HepG2 (cell line): ENCODE results near the gene BOLA3. TPM values are rescaled to one million over a fixed set of nuclear protein-coding genes. Genes with fewer than 3 reads are reported as not detected.

ENCODE experiments used
- ATAC-seq: fragments of 200-7000 bp; cut with Tn5 transposase; 3 replicates; pipeline ENCODE4 v1.9.1; 2020; ENCODE audit warnings: mild to moderate bottlenecking, moderate library complexity
- Bru-seq: library from RNA; stranded (reverse); fragments of 400-500 nt; gene quantifications from one replicate; lab custom pipeline; 2021; lab: Mats Ljungman, UMichigan
- BruChase-seq, 2 experiments: library from RNA; stranded (reverse); fragments of 400-500 nt; gene quantifications; one replicate each; lab custom pipeline; 2021; lab: Mats Ljungman, UMichigan
- BruUV-seq: library from RNA; stranded (reverse); fragments of 400-500 nt; replicated peaks from 2 replicates; lab custom pipeline; 2021; lab: Mats Ljungman, UMichigan
- CTCF ChIA-PET: fragments of 300-600 bp; formaldehyde crosslinking; extraction: SDS; loops from one replicate; lab custom pipeline; 2021; ENCODE audit warnings: low total read pairs, inconsistent platforms, low intra/inter-chr PET ratio; lab: Yijun Ruan, JAX
- POLR2A ChIA-PET: fragments of 350-600 bp; sonication (Branson Sonifier 250); formaldehyde crosslinking; loops from one replicate; lab custom pipeline; 2020; ENCODE audit warnings: antibody characterized with exemption, inconsistent platforms; lab: Yijun Ruan, JAX
- DNase-seq: peaks from one replicate; pipeline ENCODE4 v3.0.0-alpha.2; 2015; ENCODE audit warnings: low spot score
- FAIRE-seq: peaks from 3 replicates; lab custom pipeline; 2011; peaks lifted over from hg19 to GRCh38; lab: Jason Lieb, UNC
- H2AFZ ChIP-seq: one replicate; pipeline ENCODE4 v1.6.1; 2011; ENCODE audit warnings: low read length, inconsistent platforms
- H3K27ac ChIP-seq: fragments of 300-600 bp; 3 replicates; pipeline ENCODE4 v1.8.0; 2011; ENCODE audit warnings: mixed run types, mild to moderate bottlenecking, mixed read lengths, low read length, inconsistent platforms; ENCODE audit not compliant: insufficient read depth; ENCODE audit errors: extremely low read length
- H3K27me3 ChIP-seq, 2 experiments: fragments of 200-600 bp in 1 of 2; 2 replicates in 1 of 2; 3 replicates in 1 of 2; pipeline versions ENCODE4 v1.6.0 to v1.8.0; 2011; ENCODE audit warnings: low read length in 2 of 2, mild to moderate bottlenecking in 2 of 2, moderate library complexity in 2 of 2, inconsistent platforms in 1 of 2; ENCODE audit not compliant: insufficient read depth in 2 of 2, control insufficient read depth in 1 of 2
- H3K36me3 ChIP-seq, 2 experiments: fragments of 200-600 bp in 1 of 2; replicated peaks in 1 of 2; 2 replicates in 1 of 2; 3 replicates in 1 of 2; pipeline versions ENCODE4 v1.5.1 to v1.8.0; 2011; ENCODE audit warnings: low read length in 2 of 2, inconsistent platforms in 1 of 2; ENCODE audit not compliant: insufficient read depth in 2 of 2, control insufficient read depth in 1 of 2
- H3K4me1 ChIP-seq: 2 replicates; pipeline ENCODE4 v1.5.1; 2012; ENCODE audit warnings: low read length, inconsistent platforms; ENCODE audit not compliant: insufficient read depth
- H3K4me2 ChIP-seq: 2 replicates; pipeline ENCODE4 v1.6.0; 2011; ENCODE audit warnings: low read depth, low read length, inconsistent platforms
- H3K4me3 ChIP-seq, 3 experiments: fragments of 200-600 bp in 1 of 3; sonication (generic), shearing (Covaris generic) in 1 of 3; replicated peaks in 1 of 3; 2 replicates each; pipeline ENCODE4 v1.5.1; 2011 to 2016; ENCODE audit warnings: low read length in 3 of 3, inconsistent platforms in 2 of 3, low read depth in 2 of 3, mild to moderate bottlenecking in 2 of 3, control low read depth in 1 of 3, mixed read lengths in 1 of 3; ENCODE audit not compliant: insufficient read depth in 1 of 3
- H3K79me2 ChIP-seq: one replicate; pipeline ENCODE4 v1.6.1; 2011; ENCODE audit warnings: low read length, inconsistent platforms; ENCODE audit not compliant: insufficient read depth
- H3K9ac ChIP-seq: 2 replicates; pipeline ENCODE4 v1.6.0; 2011; ENCODE audit warnings: mild to moderate bottlenecking, low read depth, low read length, inconsistent platforms; ENCODE audit not compliant: insufficient read depth
- H3K9me3 ChIP-seq: 2 replicates; pipeline ENCODE4 v1.5.1; 2012; ENCODE audit warnings: mild to moderate bottlenecking, low read length
- H4K20me1 ChIP-seq: 2 replicates; pipeline ENCODE4 v1.6.0; 2011; ENCODE audit warnings: inconsistent platforms, mild to moderate bottlenecking, low read length, moderate library complexity; ENCODE audit not compliant: insufficient read depth
- REXO4 ChIP-seq: sonication (generic); formaldehyde crosslinking; IDR thresholded peaks from 2 replicates; pipeline ENCODE4 v1.8.0; 2022; ENCODE audit warnings: missing genetic modification reagents, mild to moderate bottlenecking, borderline replicate concordance
- SMARCE1 ChIP-seq: fragments of 450-650 bp; IDR thresholded peaks from 2 replicates; pipeline ENCODE4 v1.6.1; 2017; ENCODE audit warnings: borderline replicate concordance
- TOPORS ChIP-seq: sonication (generic); formaldehyde crosslinking; IDR thresholded peaks from 2 replicates; pipeline ENCODE4 v1.8.0; 2023; ENCODE audit warnings: mild to moderate bottlenecking, missing genetic modification reagents
- U2AF2 ChIP-seq: fragments of 200-400 bp; formaldehyde crosslinking; IDR thresholded peaks from 2 replicates; pipeline ENCODE4 v1.6.1; 2017; ENCODE audit warnings: low read depth, mild to moderate bottlenecking, low read length
- ZNF138 ChIP-seq: sonication (generic); formaldehyde crosslinking; IDR thresholded peaks from 2 replicates; pipeline ENCODE4 v1.5.0; 2020; ENCODE audit warnings: mild to moderate bottlenecking, low read depth, missing genetic modification reagents
- ZNF530 ChIP-seq: sonication (generic); formaldehyde crosslinking; IDR thresholded peaks from 2 replicates; pipeline ENCODE4 v1.5.0; 2020; ENCODE audit warnings: low read depth, mild to moderate bottlenecking, missing genetic modification reagents
- ZNF75D ChIP-seq: sonication (generic); formaldehyde crosslinking; IDR thresholded peaks from 2 replicates; pipeline ENCODE4 v1.8.1; 2023; ENCODE audit warnings: missing genetic modification reagents, mild to moderate bottlenecking, borderline replicate concordance
- ZNF878 ChIP-seq: sonication (generic); formaldehyde crosslinking; IDR thresholded peaks from 2 replicates; pipeline ENCODE4 v1.8.1; 2023; ENCODE audit warnings: mild to moderate bottlenecking, missing genetic modification reagents, moderate library complexity
- WGBS: methylation state at CpG from one replicate; pipeline ENCODE4 v1.1.6; 2017; ENCODE audit warnings: low lambda C conversion rate; 5-methylcytosine and 5-hydroxymethylcytosine counted together
- in situ Hi-C: cut with HindIII; loops from 2 replicates; pipeline ENCODE4 v1.10.0; 2017; ENCODE audit warnings: low pct_unique_long_range_greater_than_20kb; ENCODE audit not compliant: extremely low pct_ligation_motif_present
- intact Hi-C: fragments of 100-400 bp; cut with micrococcal nuclease; formaldehyde crosslinking; loops from one replicate; pipeline ENCODE4 v1.10.0; 2022; ENCODE audit not compliant: unreplicated experiment
- long read RNA-seq, 2 experiments: library from RNA in 1 of 2; library from polyadenylated mRNA in 1 of 2; stranded (forward) in 1 of 2; unstranded in 1 of 2; transcript quantifications; one replicate each; pipeline ENCODE4 v2.0.0, GENCODE V29; 2019 to 2022
- polyA minus RNA-seq, 3 experiments: library from RNA; depleted of rRNA, polyadenylated mRNA; stranded (reverse); fragments of >200 nt; gene quantifications; 2 replicates each; pipeline ENCODE4 v1.2.3, GENCODE V29; 2011; ENCODE audit warnings: low replicate concordance in 1 of 3
- polyA plus RNA-seq, 8 experiments: library from polyadenylated mRNA; depleted of rRNA in 3 of 8; stranded (reverse) in 7 of 8; unstranded in 1 of 8; fragments of >200 nt; fragmentation: Illumina TruSeq in 4 of 8; extraction: Trizol in 4 of 8; gene quantifications; 2 replicates each; pipeline versions ENCODE4 v1.2.1 to v1.2.3, GENCODE V29; 2011 to 2016; ENCODE audit warnings: low read depth in 4 of 8, missing spikeins in 1 of 8, mixed read lengths in 1 of 8; ENCODE audit not compliant: insufficient read depth in 1 of 8
- total RNA-seq, 5 experiments: library from RNA; depleted of rRNA; stranded (reverse); fragments of >200 nt; fragmentation: Illumina TruSeq; extraction: Trizol; gene quantifications; 2 replicates each; pipeline ENCODE4 v1.2.3, GENCODE V29; 2016; ENCODE audit warnings: low read depth in 1 of 5
- TF ChIP-seq, protein P1 (sequence below): sonication (generic); formaldehyde crosslinking; IDR thresholded peaks from 2 replicates; pipeline ENCODE4 v1.5.0; 2020; ENCODE audit warnings: missing genetic modification reagents, mild to moderate bottlenecking, borderline replicate concordance
- TF ChIP-seq, protein P2 (sequence below): sonication (generic); formaldehyde crosslinking; IDR thresholded peaks from 2 replicates; pipeline ENCODE4 v1.9.0; 2021; ENCODE audit warnings: missing genetic modification reagents, borderline replicate concordance
- TF ChIP-seq, protein P3 (sequence below): sonication (generic); formaldehyde crosslinking; IDR thresholded peaks from 2 replicates; pipeline ENCODE4 v1.4.0; 2020; ENCODE audit warnings: mild to moderate bottlenecking, missing genetic modification reagents

Gene BOLA3, protein sequence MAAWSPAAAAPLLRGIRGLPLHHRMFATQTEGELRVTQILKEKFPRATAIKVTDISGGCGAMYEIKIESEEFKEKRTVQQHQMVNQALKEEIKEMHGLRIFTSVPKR
- total RNA-seq (2016; rRNA removed; fragmentation: Illumina TruSeq; extraction: Trizol) (170 and 172 TPM in 2 replicates), polyA plus RNA-seq (2011; rRNA removed) (59.1 and 89.7 TPM in 2 replicates), polyA minus RNA-seq (2011; rRNA and poly(A)+ RNA removed; ENCODE audit: low replicate concordance) (8.3 and 15.8 TPM in 2 replicates), Bru-seq, nascent RNA (percentile 60 among the genes with signal in this experiment), BruChase-seq, experiment 1, labeled RNA remaining after a 6-hour chase (percentile 61 among the genes with signal in this experiment), BruChase-seq, experiment 2, labeled RNA remaining after a 2-hour chase (percentile 49 among the genes with signal in this experiment)
- 719 and 870 TPM in 2 replicates for total RNA-seq (2016; cell fraction: cytosol; rRNA removed; fragmentation: Illumina TruSeq; extraction: Trizol; ENCODE audit: low read depth)
- 161 and 184 TPM in 2 replicates for total RNA-seq (2016; cell fraction: insoluble cytoplasmic fraction; rRNA removed; fragmentation: Illumina TruSeq; extraction: Trizol)
- 416 and 482 TPM in 2 replicates for total RNA-seq (2016; cell fraction: membrane; rRNA removed; fragmentation: Illumina TruSeq; extraction: Trizol)
- 51.5 and 52.9 TPM in 2 replicates for total RNA-seq (2016; cell fraction: nucleus; rRNA removed; fragmentation: Illumina TruSeq; extraction: Trizol)
- polyA plus RNA-seq (2011; cell fraction: cytosol; rRNA removed), result 70.2 and 71.9 TPM in 2 replicates
- 16.6 and 17.4 TPM in 2 replicates for polyA plus RNA-seq (2011; cell fraction: nucleus; rRNA removed)
- polyA plus RNA-seq (2012), result 58.8 and 77.2 TPM in 2 replicates
- polyA plus RNA-seq (2016; cell fraction: cytosol; fragmentation: Illumina TruSeq; extraction: Trizol; ENCODE audit: low read depth), result 917 and 1,024 TPM in 2 replicates
- polyA plus RNA-seq (2016; cell fraction: insoluble cytoplasmic fraction; fragmentation: Illumina TruSeq; extraction: Trizol; ENCODE audit: low read depth), result 174 and 187 TPM in 2 replicates
- polyA plus RNA-seq (2016; cell fraction: membrane; fragmentation: Illumina TruSeq; extraction: Trizol; ENCODE audit: low read depth), result 432 and 498 TPM in 2 replicates
- polyA plus RNA-seq (2016; cell fraction: nucleus; fragmentation: Illumina TruSeq; extraction: Trizol; ENCODE audit: insufficient read depth, low read depth), result 94.6 and 103 TPM in 2 replicates
- polyA minus RNA-seq (2011; cell fraction: cytosol; rRNA and poly(A)+ RNA removed), result 12.3 and 18.9 TPM in 2 replicates
- 10.9 and 11.2 TPM in 2 replicates for polyA minus RNA-seq (2011; cell fraction: nucleus; rRNA and poly(A)+ RNA removed)
- long read RNA-seq, experiment 1, transcript BOLA3-202 (4 exons, 639 nt), result major isoform, 86 of 151 reads
- long read RNA-seq, experiment 1, transcript BOLA3-201 (3 exons, 444 nt), result minor isoform, 60 of 151 reads
- long read RNA-seq, experiment 1, partial matches to known transcripts, result 1 of 151 reads
- long read RNA-seq, experiment 1, other reads (novel, unspliced or antisense), result 1 of 151 reads
- long read RNA-seq, experiment 2, transcript BOLA3-202 (4 exons, 639 nt), result major isoform, 47 of 72 reads
- long read RNA-seq, experiment 2, transcript BOLA3-201 (3 exons, 444 nt), result minor isoform, 19 of 72 reads
- long read RNA-seq, experiment 2, partial matches to known transcripts, result 1 of 72 reads
- long read RNA-seq, experiment 2, other reads (novel, unspliced or antisense), result 2 of 72 reads

- FAIRE-seq (no peak), ATAC-seq (peak; percentile 94), DNase-seq (peak; percentile 78)
- 10% methylated on average over 19 of the region's 67 CpGs for WGBS
- peaks cover 22% of the 10 kb centered on the region for H3K79me2 ChIP-seq
- peak within 1 kb of the TSS; percentile 72 for H3K27ac ChIP-seq
- H3K9me3 ChIP-seq, result no peaks in the 10 kb centered on the region
- in situ Hi-C loops, result loop anchor here (25.0 kb wide), 1 partner anchor 311 kb away; the partner anchor contains the start of gene STAMBP
- H3K4me1 ChIP-seq, result peaks cover 33% of the 10 kb centered on the region
- peaks cover 2 to 9% of the 10 kb centered on the region in 2 experiments; a peak in 4 of 5 replicates for H3K36me3 ChIP-seq
- ChIA-PET CTCF (interaction anchor here (1.2 to 1.8 kb wide), 3 partner anchors 28 to 324 kb away, joined by 5 to 10 read pairs (median 8); no protein-coding TSS in a partner anchor), POLR2A (interaction anchor here (0.7 to 2.2 kb wide), 7 partner anchors 21 to 324 kb away, joined by 3 to 21 read pairs (median 6); partner anchors contain the start of genes MOB1A and STAMBP)
- no peaks in the 10 kb centered on the region; a peak in 1 of 5 replicates for H3K27me3 ChIP-seq
- intact Hi-C loops, result loop anchor here (1.0 to 5.0 kb wide), 3 partner anchors 27 to 324 kb away; partner anchors contain the start of gene MTHFD2
- peak within 1 kb of the TSS; percentile 96 for H2AFZ ChIP-seq
- no TSS peak for BruUV-seq
- H3K4me2 ChIP-seq, result peak within 1 kb of the TSS; percentile 97
- H3K4me3 ChIP-seq, result peak within 1 kb of the TSS; percentile 84 to 95 (median 94)
- H3K9ac ChIP-seq, result peak within 1 kb of the TSS; percentile 84
- H4K20me1 ChIP-seq, result no peaks in the 10 kb centered on the region
- TF ChIP-seq ZNF530 (CRISPR knock-in tag) (no peak), ZNF878 (no peak), U2AF2 (no peak), REXO4 (CRISPR knock-in tag) (no peak; the same call in 1 of the 2 replicates), ZNF75D (CRISPR knock-in tag) (no peak; the same call in 1 of the 2 replicates), SMARCE1 (no peak), TOPORS (CRISPR knock-in tag) (peak; percentile 91), ZNF138 (CRISPR knock-in tag) (peak; percentile 88)
- TF ChIP-seq, protein P1, sequence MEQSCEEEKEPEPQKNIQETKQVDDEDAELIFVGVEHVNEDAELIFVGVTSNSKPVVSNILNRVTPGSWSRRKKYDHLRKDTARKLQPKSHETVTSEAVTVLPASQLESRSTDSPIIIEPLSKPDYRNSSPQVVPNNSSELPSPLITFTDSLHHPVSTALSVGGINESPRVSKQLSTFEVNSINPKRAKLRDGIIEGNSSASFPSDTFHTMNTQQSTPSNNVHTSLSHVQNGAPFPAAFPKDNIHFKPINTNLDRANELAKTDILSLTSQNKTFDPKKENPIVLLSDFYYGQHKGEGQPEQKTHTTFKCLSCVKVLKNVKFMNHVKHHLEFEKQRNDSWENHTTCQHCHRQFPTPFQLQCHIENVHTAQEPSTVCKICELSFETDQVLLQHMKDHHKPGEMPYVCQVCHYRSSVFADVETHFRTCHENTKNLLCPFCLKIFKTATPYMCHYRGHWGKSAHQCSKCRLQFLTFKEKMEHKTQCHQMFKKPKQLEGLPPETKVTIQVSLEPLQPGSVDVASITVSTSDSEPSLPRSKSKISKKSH (CRISPR knock-in tag), result 0 out of 2 replicates have a peak, but pooled peaks have one; percentile 53
- TF ChIP-seq, protein P2, sequence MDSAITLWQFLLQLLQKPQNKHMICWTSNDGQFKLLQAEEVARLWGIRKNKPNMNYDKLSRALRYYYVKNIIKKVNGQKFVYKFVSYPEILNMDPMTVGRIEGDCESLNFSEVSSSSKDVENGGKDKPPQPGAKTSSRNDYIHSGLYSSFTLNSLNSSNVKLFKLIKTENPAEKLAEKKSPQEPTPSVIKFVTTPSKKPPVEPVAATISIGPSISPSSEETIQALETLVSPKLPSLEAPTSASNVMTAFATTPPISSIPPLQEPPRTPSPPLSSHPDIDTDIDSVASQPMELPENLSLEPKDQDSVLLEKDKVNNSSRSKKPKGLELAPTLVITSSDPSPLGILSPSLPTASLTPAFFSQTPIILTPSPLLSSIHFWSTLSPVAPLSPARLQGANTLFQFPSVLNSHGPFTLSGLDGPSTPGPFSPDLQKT, result no peak
- TF ChIP-seq, protein P3, sequence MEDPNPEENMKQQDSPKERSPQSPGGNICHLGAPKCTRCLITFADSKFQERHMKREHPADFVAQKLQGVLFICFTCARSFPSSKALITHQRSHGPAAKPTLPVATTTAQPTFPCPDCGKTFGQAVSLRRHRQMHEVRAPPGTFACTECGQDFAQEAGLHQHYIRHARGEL (CRISPR knock-in tag), result no peak
Observed at GRCh38 chr2:74147727-74148456, at the start of gene BOLA3. Gene BOLA3, minus strand, starts transcription at chr2:74147912. Its CDS starts 38 bp downstream, at chr2:74147874.
